Measurements from ENCODE around the gene ACP7.
"Not testable (repeated sequence)": the region's sequence is repeated elsewhere in the genome, so short reads cannot be mapped to it uniquely, and the experiment has no call there.

ACP7 gene

GRCh38 chr19:39110263-39110967, 26.2 kb downstream of the ACP7 start:
- no peak for DNase-seq

GRCh38 chr19:39111593-39112199, 27.5 kb downstream of the ACP7 start:
- DNase-seq: no peak

GRCh38 chr19:39112338-39112890, 28.2 kb downstream of the ACP7 start:
- no peak for DNase-seq

- no peak for DNase-seq
Measured at GRCh38 chr19:39113199-39113598, 29.0 kb downstream of the ACP7 start.

GRCh38 chr19:39115105-39115847, 31.1 kb downstream of the ACP7 start:
- DNase-seq: no peak

- DNase-seq: not testable (repeated sequence)
Measured at GRCh38 chr19:39117023-39117422, 32.9 kb downstream of the ACP7 start.

GRCh38 chr19:39119830-39120229, 35.7 kb downstream of the ACP7 start:
- DNase-seq: no peak

- no peak for DNase-seq
Measured at GRCh38 chr19:39122934-39123731, 39.0 kb downstream of the ACP7 start.

- no peak for DNase-seq
Measured at GRCh38 chr19:39124136-39124764, 40.1 kb downstream of the ACP7 start.

GRCh38 chr19:39125199-39125553, 41.0 kb downstream of the ACP7 start:
- DNase-seq: no peak

- DNase-seq: peak; percentile 73
Measured at GRCh38 chr19:39125554-39126311, 41.6 kb downstream of the ACP7 start, which contains the start of gene PAK4. Gene PAK4, plus strand, starts transcription at chr19:39125786. Its CDS starts 43,768 bp downstream, at chr19:39169554.

GRCh38 chr19:39126312-39127187, 42.4 kb downstream of the ACP7 start:
- DNase-seq: no peak

GRCh38 chr19:39127812-39128515, 43.8 kb downstream of the ACP7 start:
- no peak for DNase-seq

- DNase-seq: no peak
Measured at GRCh38 chr19:39128516-39129079, 44.4 kb downstream of the ACP7 start.

GRCh38 chr19:39129116-39129515, 44.9 kb downstream of the ACP7 start:
- no peak for DNase-seq

GRCh38 chr19:39130337-39131254, 46.4 kb downstream of the ACP7 start:
- no peak for DNase-seq

- DNase-seq: no peak
Measured at GRCh38 chr19:39131255-39131755, 47.1 kb downstream of the ACP7 start.

- DNase-seq: no peak
Measured at GRCh38 chr19:39132344-39132969, 48.3 kb downstream of the ACP7 start.

All from SIG-M5 (cell line).